22Rv1 (cell line): ENCODE data around the gene LPAR2.

ENCODE experiments used
- ZFX ChIP-seq: fragments of 450-650 bp; IDR thresholded peaks from 2 replicates; pipeline ENCODE4 v1.6.1; 2017; ENCODE audit warnings: antibody characterized with exemption, borderline replicate concordance
- TF ChIP-seq, protein P1 (sequence below): fragments of 450-650 bp; IDR thresholded peaks from 2 replicates; pipeline ENCODE4 v1.5.1; 2017; ENCODE audit warnings: mild to moderate bottlenecking

DNA sequence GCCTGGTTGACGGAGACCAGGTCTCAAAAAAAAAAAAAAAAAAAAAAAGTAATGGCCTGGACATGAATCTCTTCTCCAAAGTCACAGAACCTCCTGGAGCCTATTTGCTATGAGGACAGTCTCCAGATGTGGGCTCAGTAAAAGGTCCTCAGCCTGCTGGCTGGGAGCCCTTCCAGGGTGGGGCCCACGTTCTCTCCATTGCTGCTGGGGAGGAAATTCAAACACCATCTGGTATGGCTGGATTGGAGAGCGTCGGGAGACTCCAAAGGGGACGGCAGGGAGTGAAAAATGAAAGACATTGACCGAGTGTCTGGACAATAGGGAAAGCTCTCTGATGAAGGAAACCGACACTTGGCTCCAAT is 8.2 kb downstream of the LPAR2 start:
- TF ChIP-seq, protein P1, sequence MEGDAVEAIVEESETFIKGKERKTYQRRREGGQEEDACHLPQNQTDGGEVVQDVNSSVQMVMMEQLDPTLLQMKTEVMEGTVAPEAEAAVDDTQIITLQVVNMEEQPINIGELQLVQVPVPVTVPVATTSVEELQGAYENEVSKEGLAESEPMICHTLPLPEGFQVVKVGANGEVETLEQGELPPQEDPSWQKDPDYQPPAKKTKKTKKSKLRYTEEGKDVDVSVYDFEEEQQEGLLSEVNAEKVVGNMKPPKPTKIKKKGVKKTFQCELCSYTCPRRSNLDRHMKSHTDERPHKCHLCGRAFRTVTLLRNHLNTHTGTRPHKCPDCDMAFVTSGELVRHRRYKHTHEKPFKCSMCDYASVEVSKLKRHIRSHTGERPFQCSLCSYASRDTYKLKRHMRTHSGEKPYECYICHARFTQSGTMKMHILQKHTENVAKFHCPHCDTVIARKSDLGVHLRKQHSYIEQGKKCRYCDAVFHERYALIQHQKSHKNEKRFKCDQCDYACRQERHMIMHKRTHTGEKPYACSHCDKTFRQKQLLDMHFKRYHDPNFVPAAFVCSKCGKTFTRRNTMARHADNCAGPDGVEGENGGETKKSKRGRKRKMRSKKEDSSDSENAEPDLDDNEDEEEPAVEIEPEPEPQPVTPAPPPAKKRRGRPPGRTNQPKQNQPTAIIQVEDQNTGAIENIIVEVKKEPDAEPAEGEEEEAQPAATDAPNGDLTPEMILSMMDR, result no peak
- no peak for TF ChIP-seq ZFX
